Activated CD4-positive, CD25-positive, alpha-beta regulatory T cell treated with anti-CD3 and anti-CD28 coated beads, Interleukin-2, amount 50 U/mL, for 16 hours (primary cell): Measurements from ENCODE around the gene SCN1B.
A peak's percentile ranks its signal among the peaks of the same experiment; 100 is the strongest.
"Not testable (repeated sequence)": the region's sequence is repeated elsewhere in the genome, so short reads cannot be mapped to it uniquely, and the experiment has no call there.

Source experiments
- DNase-seq: peaks from one replicate; pipeline ENCODE4 v3.0.0-alpha.2; 2020; ENCODE audit warnings: low read depth, low spot score

Gene SCN1B

GRCh38 chr19:35000647-35001501 lies 29.4 kb upstream of the SCN1B start:
- DNase-seq: peak; percentile 38

- no peak for DNase-seq
Measured at GRCh38 chr19:35002037-35002535, 28.2 kb upstream of the SCN1B start.

GRCh38 chr19:35004517-35005255 lies 25.6 kb upstream of the SCN1B start:
- DNase-seq: no peak

GRCh38 chr19:35005256-35005977 lies 24.9 kb upstream of the SCN1B start:
- no peak for DNase-seq

GRCh38 chr19:35006007-35006341 lies 24.3 kb upstream of the SCN1B start:
- not testable (repeated sequence) for DNase-seq

GRCh38 chr19:35006342-35006998 lies 23.8 kb upstream of the SCN1B start:
- DNase-seq: no peak

- DNase-seq: no peak
Measured at GRCh38 chr19:35006999-35007365, 23.3 kb upstream of the SCN1B start.

- DNase-seq: not testable (repeated sequence)
Measured at GRCh38 chr19:35007427-35007826, 22.8 kb upstream of the SCN1B start.

GRCh38 chr19:35008891-35009341 lies 21.4 kb upstream of the SCN1B start:
- no peak for DNase-seq

GRCh38 chr19:35009424-35010415 lies 20.6 kb upstream of the SCN1B start:
- no peak for DNase-seq

GRCh38 chr19:35011091-35011689 lies 19.1 kb upstream of the SCN1B start:
- no peak for DNase-seq

GRCh38 chr19:35011737-35012682 lies 18.3 kb upstream of the SCN1B start:
- DNase-seq: no peak

GRCh38 chr19:35013041-35013819 lies 17.0 kb upstream of the SCN1B start:
- peak; percentile 54 for DNase-seq

GRCh38 chr19:35013820-35014754 lies 16.2 kb upstream of the SCN1B start:
- DNase-seq: peak; percentile 43

- DNase-seq: not testable (repeated sequence)
Measured at GRCh38 chr19:35014774-35015173, 15.5 kb upstream of the SCN1B start.

GRCh38 chr19:35015270-35015953 lies 14.9 kb upstream of the SCN1B start:
- no peak for DNase-seq
